ENCODE results near the gene PPP1R14B.
A peak's percentile ranks its signal among the peaks of the same experiment; 100 is the strongest.

The PPP1R14B gene, protein sequence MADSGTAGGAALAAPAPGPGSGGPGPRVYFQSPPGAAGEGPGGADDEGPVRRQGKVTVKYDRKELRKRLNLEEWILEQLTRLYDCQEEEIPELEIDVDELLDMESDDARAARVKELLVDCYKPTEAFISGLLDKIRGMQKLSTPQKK

DNA sequence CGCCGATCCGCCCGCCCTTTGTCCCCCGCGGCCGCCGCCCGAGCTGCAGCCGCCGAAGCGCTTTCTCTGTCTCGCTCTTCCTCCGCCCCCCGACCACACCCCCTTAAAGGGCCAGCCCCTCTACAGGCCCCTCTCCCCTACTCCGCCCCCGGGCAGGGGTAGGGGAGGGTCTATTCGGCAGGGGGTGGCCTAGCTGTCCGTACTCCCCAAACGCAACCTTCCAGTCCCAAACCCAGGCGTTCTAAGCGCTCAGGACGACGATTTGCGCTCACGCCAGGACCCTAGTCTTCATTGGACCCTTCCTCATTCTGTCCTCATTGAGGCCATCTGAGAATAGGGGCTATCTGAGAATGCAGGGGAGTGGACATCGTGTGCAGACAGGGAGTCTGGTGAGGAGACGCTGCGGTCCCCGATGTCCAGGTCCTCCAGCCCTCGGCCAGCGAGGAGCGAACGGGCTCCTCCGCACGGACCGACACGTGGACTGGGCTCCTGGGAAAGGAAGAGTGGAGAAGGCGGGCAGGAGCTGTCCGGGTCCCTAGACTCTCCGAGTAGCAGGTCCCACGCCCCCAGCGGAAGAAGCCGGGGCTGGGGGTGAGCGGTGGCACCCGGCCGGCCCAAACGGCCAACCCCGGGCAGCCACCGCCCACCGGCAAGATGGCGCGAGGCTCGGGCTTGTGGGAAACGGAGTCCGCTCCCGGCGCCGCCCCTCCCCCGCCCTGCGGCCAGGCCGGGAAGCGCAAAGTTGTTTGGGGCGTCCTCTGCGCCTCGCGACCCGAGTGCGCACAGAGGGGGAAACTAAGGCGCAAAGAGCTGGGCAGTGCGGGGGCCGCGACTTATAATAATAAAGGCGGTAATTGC, at the start of gene PPP1R14B:
PPP1R14B (minus strand) TSS at position 73 of the 858 bp plus-strand sequence. CDS start 270 bp downstream, outside the sequence.
- DNase-seq, result peak; percentile 97

DNA sequence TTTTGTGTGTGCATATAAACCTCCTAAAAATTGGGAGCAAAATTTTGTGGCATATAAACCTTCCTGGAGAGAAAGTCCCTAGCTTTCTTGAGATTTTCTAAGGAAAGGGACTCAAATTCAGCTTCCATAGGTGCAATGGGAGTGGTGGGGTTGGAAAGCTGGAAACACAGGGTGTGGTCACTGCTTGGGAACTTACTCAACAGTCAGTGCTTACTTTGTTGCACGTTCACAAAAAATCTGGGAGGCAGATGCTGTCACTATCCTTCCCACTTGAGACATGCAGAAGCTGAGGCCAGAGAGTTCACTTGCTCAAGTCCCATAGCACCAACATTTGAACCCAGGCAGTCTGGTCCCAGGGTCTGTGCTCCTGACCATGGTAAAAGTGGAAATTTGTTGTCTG, 49.5 kb upstream of the PPP1R14B start:
- DNase-seq, result no peak

DNA sequence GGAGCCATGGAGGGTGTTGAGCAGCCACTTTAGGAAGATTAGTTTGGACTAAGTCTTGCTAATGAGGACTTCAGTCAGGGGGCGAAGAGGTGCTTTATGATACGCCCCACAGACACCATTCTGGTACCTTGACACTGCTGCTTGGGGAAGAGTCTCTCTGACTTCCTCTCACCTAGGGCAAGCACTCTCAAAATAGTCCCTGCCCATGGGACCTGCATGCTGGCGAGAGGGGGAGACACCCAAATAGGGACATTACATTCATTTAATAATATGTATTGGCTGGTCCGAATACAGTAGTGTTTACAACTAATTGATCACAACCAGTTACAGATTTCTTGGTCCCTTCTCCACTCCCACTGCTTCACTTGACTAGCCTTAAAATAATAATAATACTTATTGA, 49.0 kb upstream of the PPP1R14B start:
- DNase-seq, result no peak

DNA sequence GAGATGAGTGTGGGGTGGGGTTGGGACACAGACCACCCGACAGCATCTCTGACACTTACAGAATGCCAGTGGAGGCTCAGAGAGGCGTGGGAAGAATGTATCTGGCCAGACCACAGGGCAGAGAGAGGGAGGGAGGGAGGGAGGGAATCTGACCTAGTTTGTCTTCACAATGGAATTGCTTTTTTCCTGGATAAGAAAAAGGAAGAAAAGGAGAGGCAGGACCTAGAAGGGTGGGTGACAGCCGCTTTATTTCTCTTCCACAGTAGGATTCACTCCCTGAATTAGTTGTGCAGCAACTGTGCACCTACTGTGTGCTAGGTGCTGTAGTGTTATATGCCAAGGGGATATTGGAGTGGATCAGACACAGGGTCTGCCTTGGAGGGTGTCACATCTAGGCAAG, 48.0 kb upstream of the PPP1R14B start:
- no peak for DNase-seq

DNA sequence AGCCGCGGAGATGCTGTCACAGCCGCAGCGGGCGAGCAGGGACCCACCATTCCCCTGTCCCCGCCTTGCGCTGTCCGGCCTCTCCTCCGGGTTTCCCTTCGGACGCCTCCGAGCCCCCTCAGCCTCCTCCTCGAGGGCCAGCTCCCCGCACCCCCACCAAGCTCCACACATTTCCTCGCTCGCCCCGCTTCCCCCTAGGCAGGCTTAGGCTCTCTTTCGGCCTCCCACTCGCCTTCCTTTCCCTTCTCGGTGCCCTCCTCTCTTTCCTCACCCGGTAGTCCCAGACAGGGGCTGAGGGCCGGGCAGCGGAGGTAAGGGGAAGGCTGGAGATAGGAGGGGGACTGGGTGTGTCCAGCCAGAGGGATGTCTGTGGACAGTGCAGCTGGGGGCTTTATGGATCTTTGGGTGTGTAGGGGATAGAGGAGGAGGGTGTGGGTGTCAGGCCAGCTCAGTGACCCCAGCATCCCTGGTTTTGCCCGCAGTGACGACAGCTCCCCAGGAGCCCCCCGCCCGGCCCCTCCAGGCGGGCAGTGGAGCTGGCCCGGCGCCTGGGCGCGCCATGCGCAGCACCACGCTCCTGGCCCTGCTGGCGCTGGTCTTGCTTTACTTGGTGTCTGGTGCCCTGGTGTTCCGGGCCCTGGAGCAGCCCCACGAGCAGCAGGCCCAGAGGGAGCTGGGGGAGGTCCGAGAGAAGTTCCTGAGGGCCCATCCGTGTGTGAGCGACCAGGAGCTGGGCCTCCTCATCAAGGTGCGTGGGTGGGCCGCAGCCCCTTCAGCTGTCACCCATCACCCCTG, 45.9 kb upstream of the PPP1R14B start:
- DNase-seq, result no peak

DNA sequence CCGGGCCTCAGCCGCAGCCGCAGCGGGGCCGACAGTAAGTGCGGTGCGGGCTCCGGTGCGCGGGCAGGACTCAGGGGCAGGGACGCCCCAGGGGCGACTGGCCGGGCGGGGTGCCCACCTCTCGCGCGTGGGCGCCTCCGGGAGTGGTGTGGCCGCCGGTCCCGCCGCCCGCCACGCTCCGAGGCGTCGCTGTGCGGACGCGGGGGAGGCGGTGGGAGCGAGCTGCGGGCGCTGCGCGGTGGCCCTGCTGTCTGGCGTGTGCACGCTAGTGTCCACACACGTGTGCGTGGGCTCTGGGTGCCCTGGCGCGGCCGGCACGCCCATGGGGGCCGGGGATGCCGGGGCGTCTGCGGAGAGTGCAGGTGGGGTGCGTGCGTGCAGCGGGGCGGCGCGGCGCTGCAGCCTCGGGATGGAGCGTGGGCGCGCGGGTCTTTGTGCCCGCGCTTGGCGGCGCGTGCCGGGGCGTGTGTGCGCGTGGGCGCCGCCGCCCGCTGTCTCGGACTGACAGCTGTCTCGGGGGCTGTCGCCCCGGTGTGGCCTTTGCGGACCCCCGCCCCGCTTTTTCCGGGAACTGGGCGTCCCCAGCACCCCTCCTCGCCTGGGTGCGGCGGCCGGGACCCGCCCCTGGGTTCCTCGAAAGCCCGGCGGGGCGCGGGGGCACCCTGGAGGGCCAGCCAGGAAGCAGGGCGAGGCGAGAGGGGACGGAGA, 45.2 kb upstream of the PPP1R14B start:
- no peak for DNase-seq

DNA sequence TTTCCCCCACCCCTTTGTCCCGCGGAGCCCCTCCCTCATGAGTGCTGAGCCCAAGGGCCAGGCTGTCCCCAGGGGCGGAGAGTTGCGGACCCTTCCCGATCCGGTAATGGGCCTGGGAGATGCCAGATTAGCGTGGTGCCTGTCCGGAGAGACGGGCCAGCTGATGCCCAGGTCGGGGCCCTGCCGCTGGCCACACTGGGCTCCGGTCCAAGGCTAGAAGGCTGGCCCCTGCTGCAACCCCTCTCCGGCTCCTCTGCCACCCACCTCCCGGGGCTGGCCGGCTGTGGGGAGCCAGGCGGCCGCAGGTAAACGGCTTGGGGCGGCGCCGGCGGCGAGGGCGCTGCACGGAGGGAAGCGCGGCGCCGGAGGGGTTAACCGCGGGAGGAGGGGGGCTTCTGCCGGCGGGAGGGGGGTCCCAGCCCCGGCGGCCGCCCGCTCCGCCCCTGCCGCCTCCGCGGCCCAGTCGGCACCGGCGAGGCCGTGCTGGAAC, 44.6 kb upstream of the PPP1R14B start, which contains the start of gene KCNK4:
KCNK4 (plus strand) TSS at position 41 of the 490 bp plus-strand sequence. CDS start 1,717 bp downstream, outside the sequence.
- DNase-seq, result no peak

DNA sequence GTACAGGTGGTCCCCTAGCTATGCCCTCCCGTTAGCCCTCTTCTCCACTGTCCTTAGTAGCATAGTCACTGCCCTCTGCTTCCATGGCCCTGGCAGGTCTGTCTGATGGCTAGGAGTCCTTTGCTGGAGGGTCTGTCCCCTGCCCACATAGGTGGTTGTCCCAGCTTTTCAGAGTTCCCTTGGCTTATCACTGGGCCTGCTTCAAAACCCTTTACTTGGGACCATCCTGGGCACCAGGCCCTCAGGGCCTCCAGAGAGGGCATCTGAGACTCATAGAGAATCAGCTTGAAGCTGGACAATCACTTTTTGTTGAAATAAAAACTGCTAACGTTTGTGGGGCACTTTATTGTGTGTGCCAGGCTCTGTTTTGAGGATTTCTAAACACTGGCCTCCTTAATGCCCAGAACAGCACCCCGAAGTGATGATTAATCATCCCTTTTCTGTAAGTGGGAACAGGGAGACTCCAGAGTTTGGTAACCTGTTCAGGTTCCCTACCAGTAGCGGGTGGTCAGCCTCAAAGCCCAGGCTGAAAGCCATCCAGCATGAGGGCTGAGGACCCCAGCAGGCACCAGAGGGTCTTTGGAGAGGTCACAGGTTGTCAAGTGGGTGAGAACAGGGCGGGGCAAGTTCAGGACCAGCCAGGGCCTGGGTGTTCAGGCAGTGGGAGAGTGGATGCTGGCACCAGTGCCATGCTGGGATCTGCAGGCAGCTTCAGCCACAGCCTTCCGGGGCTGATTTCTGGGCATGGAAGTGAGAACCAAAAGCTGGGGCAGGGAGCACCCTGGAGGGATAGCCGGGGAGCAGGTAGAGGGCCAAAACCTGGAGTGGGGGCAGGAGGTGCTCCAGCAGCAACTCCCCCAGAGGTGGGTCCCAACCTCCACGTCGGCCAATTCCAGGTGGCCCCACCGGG, 43.9 kb upstream of the PPP1R14B start:
- DNase-seq, result no peak

DNA sequence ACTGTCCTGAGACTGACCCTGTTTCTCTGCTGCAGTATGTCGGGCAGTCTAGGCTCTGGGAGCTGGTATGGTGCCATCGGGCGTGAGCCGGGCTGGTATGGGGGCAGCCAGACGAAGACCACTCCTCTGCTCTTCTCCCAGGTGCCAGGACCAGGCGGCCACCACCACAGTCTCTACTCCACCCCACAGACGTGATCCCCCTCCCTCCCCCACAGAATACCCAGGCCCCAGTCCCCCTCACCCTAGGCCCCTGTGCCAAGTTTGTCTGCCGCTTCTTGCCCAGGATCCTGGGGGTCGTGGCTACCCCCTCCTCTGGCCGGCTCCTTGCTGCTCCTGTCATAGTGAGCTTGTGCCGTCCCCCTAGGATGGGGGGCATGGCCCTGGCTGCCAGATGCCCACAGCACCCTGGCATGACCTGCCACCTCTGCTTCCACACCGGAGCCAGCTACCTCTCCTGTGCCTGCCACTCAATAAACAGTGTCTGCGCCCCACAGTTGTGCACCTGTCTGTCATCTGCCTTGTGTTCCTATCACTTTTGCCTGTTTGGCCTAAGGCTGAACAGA, 42.3 kb upstream of the PPP1R14B start:
- no peak for DNase-seq

DNA sequence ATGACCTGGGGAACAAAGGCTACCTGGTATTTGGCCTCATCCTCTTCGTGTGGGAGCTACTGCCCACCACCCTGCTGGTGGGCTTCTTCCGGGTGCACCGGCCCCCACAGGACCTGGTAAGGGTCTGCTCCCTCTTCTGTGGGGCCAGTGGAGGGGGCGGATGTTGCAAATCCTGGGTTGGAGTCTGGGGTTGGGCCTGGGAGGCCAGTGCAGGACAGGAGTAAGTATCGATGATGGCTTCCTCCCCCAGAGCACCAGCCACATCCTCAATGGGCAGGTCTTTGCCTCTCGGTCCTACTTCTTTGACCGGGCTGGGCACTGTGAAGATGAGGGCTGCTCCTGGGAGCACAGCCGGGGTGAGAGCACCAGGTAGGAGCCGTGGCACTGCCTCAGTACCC, 41.6 kb upstream of the PPP1R14B start:
- DNase-seq, result no peak

DNA sequence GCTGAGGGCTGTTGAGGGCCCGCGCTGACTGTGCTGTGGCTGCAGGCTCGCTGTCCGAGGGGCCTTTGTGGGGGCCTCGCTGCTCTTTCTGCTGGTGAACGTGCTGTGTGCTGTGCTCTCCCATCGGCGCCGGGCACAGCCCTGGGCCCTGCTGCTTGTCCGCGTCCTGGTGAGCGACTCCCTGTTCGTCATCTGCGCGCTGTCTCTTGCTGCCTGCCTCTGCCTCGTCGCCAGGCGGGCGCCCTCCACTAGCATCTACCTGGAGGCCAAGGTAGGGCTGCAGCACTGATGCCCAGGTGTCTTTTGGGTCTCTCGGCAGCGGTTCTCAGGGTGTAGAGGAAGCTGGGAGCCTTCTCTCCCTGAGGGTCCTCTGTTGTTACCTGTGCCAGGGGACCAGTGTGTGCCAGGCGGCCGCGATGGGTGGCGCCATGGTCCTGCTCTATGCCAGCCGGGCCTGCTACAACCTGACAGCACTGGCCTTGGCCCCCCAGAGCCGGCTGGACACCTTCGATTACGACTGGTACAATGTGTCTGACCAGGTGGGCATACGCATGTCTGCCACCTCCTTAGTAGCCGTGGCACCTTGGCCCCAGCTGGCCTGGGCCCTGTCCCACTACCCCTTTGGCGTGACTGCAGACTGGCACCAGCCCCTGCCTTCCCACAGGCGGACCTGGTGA, 41.1 kb upstream of the PPP1R14B start:
- no peak for DNase-seq

DNA sequence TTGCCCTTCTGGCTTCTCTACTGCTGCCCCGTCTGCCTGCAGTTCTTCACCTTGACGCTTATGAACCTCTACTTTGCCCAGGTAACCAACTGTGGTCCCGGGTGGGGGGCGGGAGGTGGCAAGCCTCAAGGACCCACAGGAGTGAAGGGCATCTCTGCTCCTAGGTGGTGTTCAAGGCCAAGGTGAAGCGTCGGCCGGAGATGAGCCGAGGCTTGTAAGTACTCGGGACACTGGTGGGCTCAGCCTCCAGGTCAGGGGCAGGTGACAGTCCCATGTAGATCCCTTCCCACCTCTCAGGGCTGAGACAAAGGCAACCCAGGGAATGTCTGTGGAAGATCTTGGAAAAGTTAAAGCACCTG, 40.0 kb upstream of the PPP1R14B start:
- no peak for DNase-seq

DNA sequence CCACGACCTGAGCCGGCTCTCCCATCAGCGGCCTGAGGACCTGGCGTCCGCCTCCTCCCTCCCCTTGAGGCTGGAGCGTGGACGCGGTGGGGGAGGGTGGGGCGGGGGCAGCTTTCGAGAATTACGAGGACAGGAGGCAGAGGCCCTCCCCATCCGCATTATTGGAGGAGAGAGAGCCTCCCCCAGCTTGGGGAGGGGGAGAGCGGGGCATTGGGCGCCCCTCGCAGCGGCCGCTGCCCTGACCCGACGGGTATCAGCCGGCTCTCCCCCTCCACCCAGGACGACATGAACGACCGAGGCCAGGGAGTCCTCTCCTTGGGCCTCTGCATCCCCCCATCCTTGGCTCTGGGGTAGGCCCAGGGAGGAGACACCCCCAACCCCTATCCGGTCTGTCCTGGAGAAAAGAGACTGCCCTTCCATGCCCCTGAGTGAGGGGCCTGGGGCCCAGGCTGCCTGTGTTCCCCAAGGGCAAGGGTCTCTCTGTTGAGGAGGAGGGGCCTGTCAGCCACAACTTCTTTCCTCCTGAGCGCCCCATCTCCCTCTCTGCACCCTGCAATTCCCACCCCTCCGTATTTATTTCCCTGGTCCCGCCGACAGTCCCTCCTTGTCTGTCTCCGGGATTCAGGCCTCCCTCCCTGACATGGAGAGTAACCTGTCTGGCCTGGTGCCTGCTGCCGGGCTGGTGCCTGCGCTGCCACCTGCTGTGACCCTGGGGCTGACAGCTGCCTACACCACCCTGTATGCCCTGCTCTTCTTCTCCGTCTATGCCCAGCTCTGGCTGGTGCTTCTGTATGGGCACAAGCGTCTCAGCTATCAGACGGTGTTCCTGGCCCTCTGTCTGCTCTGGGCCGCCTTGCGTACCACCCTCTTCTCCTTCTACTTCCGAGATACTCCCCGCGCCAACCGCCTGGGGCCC, 39.4 kb upstream of the PPP1R14B start:
- peak; percentile 80 for DNase-seq

DNA sequence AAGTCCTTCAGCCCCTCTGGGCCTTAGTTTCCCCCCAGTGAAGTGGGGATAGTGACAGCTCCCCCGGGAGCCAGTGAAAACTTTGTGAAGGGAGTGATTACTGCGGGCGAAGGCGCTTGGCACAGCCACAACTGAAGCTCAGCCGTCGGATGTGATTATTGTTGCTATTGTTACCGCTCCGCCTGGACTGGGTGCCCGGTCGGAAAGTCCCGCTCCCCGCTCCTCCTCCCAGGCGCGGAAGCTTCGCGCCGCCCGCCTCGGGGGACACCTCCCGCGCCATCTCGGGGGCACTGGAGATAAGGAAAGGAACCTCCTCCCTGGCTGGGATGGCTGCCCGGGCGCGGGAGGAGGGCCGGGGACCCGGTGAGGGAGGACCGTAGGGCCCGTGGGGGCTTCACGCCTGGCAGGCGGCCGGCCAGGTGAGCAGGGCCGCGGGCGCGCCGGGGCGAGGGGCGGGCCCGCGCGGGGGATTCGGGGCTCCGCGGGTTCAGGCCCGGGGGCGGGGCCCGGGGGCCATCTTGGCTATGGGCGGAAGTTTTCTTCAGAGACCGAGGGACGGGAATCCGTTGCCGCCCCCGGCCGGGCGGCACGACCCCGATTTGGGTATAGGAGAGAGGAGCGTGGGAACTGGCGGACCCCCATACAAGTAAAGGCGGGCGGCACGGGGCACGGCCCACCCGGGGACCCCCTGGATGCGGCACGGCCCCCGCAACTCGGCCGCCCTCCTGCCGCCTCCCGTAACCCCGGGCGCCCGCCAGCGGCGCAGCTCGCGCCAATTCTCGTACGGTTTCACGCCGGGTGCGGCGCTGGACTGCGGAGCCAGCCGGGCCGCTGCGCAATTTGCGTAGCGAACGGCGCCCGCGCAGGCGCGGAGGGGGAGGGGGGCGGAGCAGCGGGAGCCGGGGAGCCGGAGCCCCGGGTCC, 38.5 kb upstream of the PPP1R14B start, which contains the start of gene GPR137:
GPR137 (plus strand) TSS at position 887 of the 923 bp plus-strand sequence. CDS start 677 bp downstream, outside the sequence.
- DNase-seq, result peak; percentile 89

DNA sequence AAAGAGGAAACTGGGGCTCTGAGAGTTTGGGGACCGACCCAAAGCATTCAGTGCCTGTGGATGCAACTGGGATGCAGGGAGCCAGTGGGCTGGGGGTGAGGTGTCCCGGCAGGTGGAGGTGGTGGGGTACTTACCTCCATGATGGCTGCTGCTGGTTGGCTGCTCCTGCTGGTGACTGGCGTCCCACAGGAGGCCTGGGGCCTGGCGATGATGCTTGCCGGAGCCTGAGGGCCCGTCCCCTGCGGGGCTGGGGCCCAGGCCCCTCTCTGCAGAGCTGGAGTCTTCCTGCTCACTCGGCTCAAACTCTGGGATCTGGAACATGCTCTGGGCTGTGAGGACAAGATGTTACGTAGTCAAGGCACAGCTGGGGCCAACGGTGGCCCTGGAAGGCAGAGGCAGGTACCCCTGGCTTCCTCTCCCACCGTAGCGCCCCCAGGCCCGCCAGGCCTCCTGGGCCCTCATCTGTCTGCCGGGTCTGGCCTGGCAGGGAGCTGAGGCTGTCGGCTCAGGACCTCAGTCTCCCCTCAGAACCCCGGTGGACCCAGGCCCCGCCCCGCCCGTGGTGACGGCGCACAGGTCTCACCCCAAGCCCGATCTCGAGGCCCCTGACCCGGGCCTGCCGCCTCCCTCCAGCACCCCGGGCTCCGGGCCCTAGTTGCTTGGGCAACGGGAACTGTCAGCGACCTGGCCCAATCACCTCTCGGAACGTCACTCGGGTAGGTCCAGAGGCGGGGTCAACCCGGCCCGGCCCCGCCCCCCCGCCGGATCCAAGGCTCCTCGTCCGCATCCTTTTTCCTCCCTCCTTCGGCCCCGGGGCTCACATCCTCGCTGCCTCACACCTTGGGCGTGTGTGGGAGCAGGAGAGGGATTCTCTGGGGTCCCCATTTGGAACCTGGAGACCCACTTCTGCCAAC, 37.6 kb upstream of the PPP1R14B start, which contains the start of gene BAD:
BAD (minus strand) TSS at position 618 of the 914 bp plus-strand sequence; CDS start at position 321, 297 bp downstream.
- DNase-seq, result peak; percentile 97

DNA sequence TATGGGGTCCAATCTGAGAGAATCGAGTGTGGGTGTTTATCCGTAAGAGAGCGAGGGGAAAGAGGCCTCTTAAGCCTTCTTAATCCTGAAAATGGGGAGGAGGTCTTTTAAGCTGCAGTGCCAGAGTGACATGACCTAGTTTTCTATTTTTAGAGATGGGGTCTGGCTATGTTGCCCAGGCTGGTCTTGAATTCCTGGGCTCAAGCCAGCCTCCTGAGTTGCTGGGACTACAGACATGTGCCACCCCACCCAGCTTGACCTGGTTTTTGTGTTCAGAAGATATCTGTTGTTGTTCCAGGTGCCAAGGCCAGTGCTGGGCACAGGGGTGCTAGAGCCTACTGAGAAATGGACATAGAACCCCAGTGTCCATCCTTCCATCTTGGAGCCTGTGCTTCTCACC, 36.3 kb upstream of the PPP1R14B start:
- DNase-seq, result no peak
